H9 (cell line): Measurements from ENCODE around the gene PNMA6E. TPM values are rescaled to one million over a fixed set of nuclear protein-coding genes. Genes with fewer than 3 reads are reported as not detected.

Source experiments
- DNase-seq: peaks from one replicate; pipeline ENCODE4 v3.0.0-alpha.2; 2017
- H2AFZ ChIP-seq: one replicate; pipeline ENCODE4 v1.6.1; 2013; ENCODE audit warnings: mild to moderate bottlenecking, low read length, control low read depth, moderate library complexity
- H2AK5ac ChIP-seq: 2 replicates; pipeline ENCODE4 v1.6.1; 2013; ENCODE audit warnings: low read length, control low read depth, mixed read lengths; ENCODE audit not compliant: insufficient read length
- H2BK120ac ChIP-seq: one replicate; pipeline ENCODE4 v1.6.1; 2013; ENCODE audit warnings: low read depth, mild to moderate bottlenecking, low read length, control low read depth, inconsistent platforms; ENCODE audit not compliant: poor library complexity, severe bottlenecking
- H2BK12ac ChIP-seq: 2 replicates; pipeline ENCODE4 v1.6.1; 2013; ENCODE audit warnings: low read length, control low read depth, mixed read lengths, low read depth; ENCODE audit not compliant: insufficient read length
- H2BK15ac ChIP-seq: 2 replicates; pipeline ENCODE4 v1.6.1; 2013; ENCODE audit warnings: low read depth, low read length, control low read depth
- H2BK20ac ChIP-seq: one replicate; pipeline ENCODE4 v1.6.1; 2013; ENCODE audit warnings: low read depth, mild to moderate bottlenecking, low read length, control low read depth, inconsistent platforms; ENCODE audit not compliant: poor library complexity, severe bottlenecking
- H2BK5ac ChIP-seq: 2 replicates; pipeline ENCODE4 v1.6.1; 2013; ENCODE audit warnings: low read length, control low read depth, mixed read lengths; ENCODE audit not compliant: insufficient read length
- H3K14ac ChIP-seq: 2 replicates; pipeline ENCODE4 v1.6.1; 2013; ENCODE audit warnings: low read length, control low read depth; ENCODE audit not compliant: insufficient read depth
- H3K18ac ChIP-seq: 2 replicates; pipeline ENCODE4 v1.6.1; 2013; ENCODE audit warnings: low read depth, mild to moderate bottlenecking, mixed read lengths, low read length, control low read depth; ENCODE audit not compliant: insufficient read length
- H3K23ac ChIP-seq: 2 replicates; pipeline ENCODE4 v1.6.1; 2013; ENCODE audit warnings: low read length, control low read depth, mixed read lengths, low read depth; ENCODE audit not compliant: insufficient read length
- H3K23me2 ChIP-seq: 2 replicates; pipeline ENCODE4 v1.6.1; 2013; ENCODE audit warnings: low read depth, mild to moderate bottlenecking, mixed read lengths, low read length, control low read depth; ENCODE audit not compliant: insufficient read length, poor library complexity, severe bottlenecking
- H3K27ac ChIP-seq: 2 replicates; pipeline ENCODE4 v1.5.1; 2013; ENCODE audit warnings: low read length, control low read depth, mixed read lengths, low read depth; ENCODE audit not compliant: insufficient read length
- H3K27me3 ChIP-seq: 2 replicates; pipeline ENCODE4 v1.6.1; 2013; ENCODE audit warnings: low read length, control low read depth, inconsistent platforms; ENCODE audit not compliant: insufficient read depth
- H3K4ac ChIP-seq: 2 replicates; pipeline ENCODE4 v1.6.1; 2013; ENCODE audit warnings: low read depth, mild to moderate bottlenecking, control low read depth, inconsistent platforms, low read length, moderate library complexity
- H3K4me1 ChIP-seq: 2 replicates; pipeline ENCODE4 v1.6.1; 2013; ENCODE audit warnings: low read length, control low read depth, inconsistent platforms; ENCODE audit not compliant: insufficient read depth
- H3K4me2 ChIP-seq: 2 replicates; pipeline ENCODE4 v1.6.1; 2013; ENCODE audit warnings: low read length, control low read depth, mixed read lengths; ENCODE audit not compliant: insufficient read length, insufficient read depth
- H3K56ac ChIP-seq: 2 replicates; pipeline ENCODE4 v1.6.1; 2013; ENCODE audit warnings: low read depth, mild to moderate bottlenecking, mixed read lengths, low read length, control low read depth; ENCODE audit not compliant: insufficient read length
- H3K79me1 ChIP-seq: 2 replicates; pipeline ENCODE4 v1.6.1; 2013; ENCODE audit warnings: low read depth, mild to moderate bottlenecking, moderate library complexity, low read length, control low read depth, inconsistent platforms; ENCODE audit not compliant: insufficient read depth, poor library complexity, severe bottlenecking
- H3K79me2 ChIP-seq: 2 replicates; pipeline ENCODE4 v1.6.1; 2013; ENCODE audit warnings: low read length, control low read depth, inconsistent platforms; ENCODE audit not compliant: insufficient read depth
- H3K9ac ChIP-seq: 2 replicates; pipeline ENCODE4 v1.6.1; 2013; ENCODE audit warnings: low read length, control low read depth, mixed read lengths; ENCODE audit not compliant: insufficient read length; ENCODE audit errors: extremely low read depth
- H3K9me3 ChIP-seq: one replicate; pipeline ENCODE4 v1.6.1; 2013; ENCODE audit warnings: low read depth, low read length, inconsistent platforms; ENCODE audit not compliant: control insufficient read depth
- H3T11ph ChIP-seq: one replicate; pipeline ENCODE4 v1.6.1; 2013; ENCODE audit warnings: mild to moderate bottlenecking, low read length, control low read depth, inconsistent platforms
- H4K20me1 ChIP-seq: one replicate; pipeline ENCODE4 v1.6.1; 2013; ENCODE audit not compliant: control insufficient read depth, insufficient read length, insufficient read depth
- H4K5ac ChIP-seq: 2 replicates; pipeline ENCODE4 v1.6.1; 2013; ENCODE audit warnings: low read depth, mild to moderate bottlenecking, mixed read lengths, low read length, control low read depth; ENCODE audit not compliant: insufficient read length
- H4K8ac ChIP-seq: replicated peaks from 2 replicates; pipeline ENCODE4 v1.6.1; 2013; ENCODE audit warnings: low read length, control low read depth, mixed read lengths, low read depth; ENCODE audit not compliant: insufficient read length
- H4K91ac ChIP-seq: 2 replicates; pipeline ENCODE4 v1.6.1; 2013; ENCODE audit warnings: low read depth, mild to moderate bottlenecking, moderate library complexity, mixed read lengths, low read length, control low read depth; ENCODE audit not compliant: insufficient read length
- H3K27ac Mint-ChIP-seq, 3 experiments: 2 replicates in 2 of 3; 3 replicates in 1 of 3; pipeline ENCODE4 v1.8.0; 2020 to 2021; ENCODE audit warnings: mixed read lengths in 3 of 3, mild to moderate bottlenecking in 1 of 3, moderate library complexity in 1 of 3
- H3K27me3 Mint-ChIP-seq: 2 replicates; pipeline ENCODE4 v1.8.0; 2021; ENCODE audit warnings: low read depth, mild to moderate bottlenecking, moderate library complexity, mixed read lengths
- H3K36me3 Mint-ChIP-seq, 3 experiments: 2 replicates in 2 of 3; 3 replicates in 1 of 3; pipeline ENCODE4 v1.8.0; 2020 to 2021; ENCODE audit warnings: low read depth in 3 of 3, mixed read lengths in 3 of 3; ENCODE audit not compliant: insufficient read depth in 1 of 3
- H3K4me1 Mint-ChIP-seq, 2 experiments: 2 replicates each; pipeline ENCODE4 v1.8.0; 2020; ENCODE audit warnings: mixed read lengths in 2 of 2
- H3K4me3 Mint-ChIP-seq, 2 experiments: 2 replicates in 1 of 2; 3 replicates in 1 of 2; pipeline ENCODE4 v1.8.0; 2020 to 2021; ENCODE audit warnings: mild to moderate bottlenecking in 2 of 2, mixed read lengths in 2 of 2, moderate library complexity in 1 of 2
- H3K9me3 Mint-ChIP-seq, 2 experiments: 2 replicates in 1 of 2; 3 replicates in 1 of 2; pipeline ENCODE4 v1.8.0; 2020; ENCODE audit warnings: mild to moderate bottlenecking in 2 of 2, mixed read lengths in 2 of 2, moderate library complexity in 1 of 2
- CTCF ChIP-seq: fragments of 200-600 bp; sonication (generic); conservative IDR thresholded peaks from 3 replicates; pipeline ENCODE4 v1.8.0; 2021; ENCODE audit warnings: antibody characterized with exemption, mild to moderate bottlenecking
- WGBS: extraction: QIAGEN DNeasy Blood & Tissue Kit; methylation state at CpG from one replicate; pipeline ENCODE4 v1.1.7; 2013; ENCODE audit warnings: missing lambda C conversion rate, low lambda C conversion rate, mixed read lengths; ENCODE audit not compliant: insufficient read length; ENCODE audit errors: extremely low coverage; 5-methylcytosine and 5-hydroxymethylcytosine counted together
- total RNA-seq: library from RNA; stranded (reverse); gene quantifications from 2 replicates; pipeline ENCODE4 v1.2.1, GENCODE V29; 2021

The PNMA6E gene
- total RNA-seq, 1 experiment from 2014 or later: not detected

DNA sequence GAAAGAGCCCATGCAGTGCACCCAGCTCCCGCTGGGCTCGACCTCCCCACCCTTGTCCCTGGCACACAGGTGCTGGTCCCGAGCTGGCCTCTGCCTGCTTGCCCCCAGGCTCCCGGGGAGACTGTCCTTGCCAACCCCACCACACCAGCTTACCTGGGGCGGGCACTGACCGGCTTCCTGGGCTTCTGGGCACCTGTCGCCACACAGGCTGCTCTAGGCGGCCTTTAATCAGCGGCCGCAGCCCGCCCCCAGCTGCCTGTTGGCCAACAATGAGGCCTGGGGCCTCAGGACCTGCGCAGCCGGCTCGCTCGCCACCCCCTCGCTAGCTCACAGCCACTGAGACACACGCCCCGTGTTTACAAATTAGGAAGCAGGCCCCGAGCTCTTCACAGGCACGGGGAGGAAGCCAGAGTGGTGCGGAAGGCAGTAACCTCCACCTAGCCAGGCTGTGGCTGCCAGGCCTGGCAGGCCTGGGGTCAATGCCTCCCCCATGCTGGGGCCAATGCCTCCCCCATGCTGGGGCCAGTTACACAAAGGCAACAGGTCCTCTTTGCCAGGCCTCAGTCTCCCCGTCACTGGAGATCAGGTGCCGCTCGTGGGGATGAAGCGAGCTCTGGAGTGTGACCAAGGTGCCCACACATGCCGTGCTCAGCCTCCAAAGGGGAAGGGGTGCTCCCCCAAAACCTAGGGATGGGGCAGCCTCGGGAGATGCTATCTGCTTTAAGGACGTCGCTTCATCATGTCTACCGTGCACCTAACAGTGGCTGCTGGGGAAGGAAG, 44.9 kb upstream of the PNMA6E start, which contains the start of gene TREX2:
Gene TREX2, minus strand, starts transcription at position 201 of the 780 bp plus-strand sequence. CDS start 626 bp downstream, outside the sequence.
- no peaks in the 10 kb centered on the region for H4K20me1 ChIP-seq
- no peak within 1 kb of the TSS for H2BK15ac ChIP-seq
- H3K9me3 ChIP-seq: peaks cover 15% of the 10 kb centered on the region
- no peak for DNase-seq
- no peak within 1 kb of the TSS for H2AFZ ChIP-seq
- no peak within 1 kb of the TSS for H3K4ac ChIP-seq
- WGBS: no CpG with 5 or more reads among the region's 30 CpGs
- Mint-ChIP-seq H3K27me3 (peaks cover 1% of the 10 kb centered on the region; the same call in 1 of the 2 replicates), H3K36me3 (peaks cover 7 to 11% (median 10%) of the 10 kb centered on the region in 3 experiments; a peak in 5 of 7 replicates), H3K4me3 (no peak within 1 kb of the TSS), H3K27ac (no peak within 1 kb of the TSS; a peak in 1 of 7 replicates), H3K4me1 (no peaks in the 10 kb centered on the region), H3K9me3 (peaks cover 48 to 65% of the 10 kb centered on the region in 2 experiments)
- H3K23ac ChIP-seq: no peak within 1 kb of the TSS
- no peak within 1 kb of the TSS for H3K18ac ChIP-seq
- H3K27ac ChIP-seq: no peak within 1 kb of the TSS
- H4K91ac ChIP-seq: no peak within 1 kb of the TSS
- no peaks in the 10 kb centered on the region for H3K27me3 ChIP-seq
- no peak within 1 kb of the TSS for H4K5ac ChIP-seq
- H3K79me1 ChIP-seq: no peaks in the 10 kb centered on the region
- H3K23me2 ChIP-seq: no peaks in the 10 kb centered on the region
- H2AK5ac ChIP-seq: no peak within 1 kb of the TSS
- H4K8ac ChIP-seq: no peak within 1 kb of the TSS
- H3K56ac ChIP-seq: no peak within 1 kb of the TSS
- H2BK12ac ChIP-seq: no peak within 1 kb of the TSS
- no peak within 1 kb of the TSS for H2BK20ac ChIP-seq
- H3K9ac ChIP-seq: no peak within 1 kb of the TSS
- no peaks in the 10 kb centered on the region for H3K4me1 ChIP-seq
- no peak within 1 kb of the TSS for H2BK5ac ChIP-seq
- no peaks in the 10 kb centered on the region for H3K79me2 ChIP-seq
- H3T11ph ChIP-seq: no peak within 1 kb of the TSS
- no peak for TF ChIP-seq CTCF
- H3K4me2 ChIP-seq: no peak within 1 kb of the TSS
- no peak within 1 kb of the TSS for H2BK120ac ChIP-seq
- H3K14ac ChIP-seq: no peak within 1 kb of the TSS
